Urinary bladder (tissue), 4 donors: ENCODE measurements around the gene LENG9. TPM values are rescaled to one million over a fixed set of nuclear protein-coding genes. Genes with fewer than 3 reads are reported as not detected.

Experiments used
- DNase-seq: peaks from one replicate; pipeline ENCODE4 v3.0.0-alpha.2; 2015; ENCODE audit errors: extremely low spot score
- H3K27ac ChIP-seq: one replicate; pipeline ENCODE4 v1.5.1; 2013; ENCODE audit warnings: low read depth, mild to moderate bottlenecking, moderate library complexity
- H3K36me3 ChIP-seq: one replicate; pipeline ENCODE4 v1.6.1; 2013; ENCODE audit warnings: mild to moderate bottlenecking, moderate library complexity; ENCODE audit not compliant: insufficient read depth
- H3K4me1 ChIP-seq: one replicate; pipeline ENCODE4 v1.6.1; 2013; ENCODE audit warnings: mild to moderate bottlenecking, moderate library complexity; ENCODE audit not compliant: insufficient read depth
- H3K4me3 ChIP-seq: one replicate; pipeline ENCODE4 v1.5.1; 2013; ENCODE audit warnings: low read depth, low read length
- WGBS: extraction: QIAGEN DNeasy Blood & Tissue Kit; methylation state at CpG from one replicate; pipeline ENCODE4 v1.1.7; 2013; 5-methylcytosine and 5-hydroxymethylcytosine counted together
- polyA plus RNA-seq: library from polyadenylated mRNA; stranded (reverse); fragments of 200-250 nt; gene quantifications from one replicate; pipeline ENCODE4 v1.2.3, GENCODE V29; 2013
- total RNA-seq: library from RNA; depleted of rRNA; stranded (reverse); fragments of >200 nt; gene quantifications from one replicate; pipeline ENCODE4 v1.2.3, GENCODE V29; 2014
- donor health status: healthy with polysubstance abuse.
- donor health status: healthy.

Gene LENG9
- total and polyA plus RNA-seq, 2 donors = 3.3 to 6.2 TPM

DNA sequence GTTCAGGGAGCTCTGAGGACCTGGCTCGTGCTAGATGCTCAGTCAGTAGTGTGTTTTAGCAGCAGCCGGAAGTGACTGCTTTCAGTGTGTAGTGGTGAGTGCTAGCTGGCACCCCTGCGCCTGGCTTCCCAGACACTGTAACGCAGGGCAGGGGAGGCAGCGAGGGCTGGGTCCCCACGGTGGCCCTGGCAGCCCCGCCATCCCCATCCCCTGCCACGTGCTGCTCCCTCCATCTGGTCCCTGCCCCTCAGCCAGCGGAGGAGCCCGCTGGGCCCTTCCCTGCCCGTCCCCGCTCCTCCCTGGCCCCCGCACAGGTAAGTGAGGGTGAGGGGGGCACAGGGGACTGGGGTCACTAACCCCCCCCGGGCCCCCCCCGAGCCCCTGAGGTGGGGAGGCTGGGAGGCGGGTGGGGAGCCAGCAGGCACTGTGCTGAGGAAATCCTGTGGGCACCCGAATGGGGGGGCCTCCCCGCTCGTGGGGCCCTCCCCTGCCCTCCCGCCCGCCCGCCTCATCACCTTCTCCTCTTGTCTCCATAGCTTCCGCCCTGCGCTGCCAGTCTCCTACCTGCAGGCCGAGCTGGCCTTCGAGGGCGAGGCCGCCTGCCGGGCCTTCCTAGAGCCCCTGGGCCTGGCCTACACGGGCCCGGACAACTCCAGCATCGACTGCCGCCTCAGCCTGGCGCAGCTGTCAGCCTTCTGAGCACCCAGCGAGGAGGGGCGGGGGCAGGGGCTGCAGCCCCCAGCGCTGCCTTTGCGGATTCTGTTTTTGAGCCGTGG is 3.2 kb downstream of the LENG9 start:
- H3K36me3 ChIP-seq = peaks cover 5% of the 10 kb centered on the region
- H3K4me1 ChIP-seq = no peaks in the 10 kb centered on the region
- 77% methylated on average over 39 of the region's 39 CpGs for WGBS
- no peak overlapping the region for H3K27ac ChIP-seq
- H3K4me3 ChIP-seq = no peak overlapping the region
- DNase-seq = no peak

GRCh38 chr19:54459282-54460229 is 4.0 kb downstream of the LENG9 start:
- no peaks in the 10 kb centered on the region for H3K4me1 ChIP-seq
- no peak for DNase-seq
- no peak overlapping the region for H3K4me3 ChIP-seq
- 75% methylated on average over 16 of the region's 16 CpGs for WGBS
- peaks cover 8% of the 10 kb centered on the region for H3K36me3 ChIP-seq
- no peak overlapping the region for H3K27ac ChIP-seq

DNA sequence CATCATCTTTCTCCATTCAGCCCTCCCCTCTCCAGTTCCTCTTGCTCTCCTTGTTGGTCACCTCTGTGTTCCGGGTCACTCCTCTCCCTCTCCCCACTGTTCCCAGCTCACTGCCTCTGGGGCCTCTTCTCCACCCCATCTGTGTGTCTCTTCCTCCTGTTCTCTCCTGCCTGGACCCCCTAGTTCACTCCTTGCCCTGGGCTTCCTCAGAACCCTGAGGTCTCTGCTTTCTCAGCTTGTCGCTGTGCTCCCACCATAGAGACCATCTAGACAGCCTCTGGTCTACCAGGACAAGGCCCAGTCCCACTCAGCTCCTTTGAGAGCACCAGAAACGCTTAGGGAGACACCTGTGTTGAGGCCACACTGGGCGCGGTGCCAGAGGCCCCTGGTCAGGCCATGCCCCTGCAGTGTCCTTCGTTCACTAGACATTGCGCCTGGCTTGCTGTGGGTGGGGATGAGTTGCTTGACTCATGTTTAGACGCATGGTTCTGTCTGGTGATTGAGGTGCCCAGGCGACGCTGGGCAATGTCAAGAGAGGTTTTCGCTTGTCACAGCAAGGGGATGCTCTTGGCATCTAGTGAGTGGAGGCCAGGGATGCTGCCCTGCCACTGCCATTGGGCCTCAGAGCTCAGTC is 4.8 kb downstream of the LENG9 start:
- H3K27ac ChIP-seq = no peak overlapping the region
- 83% methylated on average over 11 of the region's 11 CpGs for WGBS
- H3K36me3 ChIP-seq = peaks cover 8% of the 10 kb centered on the region
- DNase-seq = no peak
- H3K4me3 ChIP-seq = no peak overlapping the region
- H3K4me1 ChIP-seq = no peaks in the 10 kb centered on the region

DNA sequence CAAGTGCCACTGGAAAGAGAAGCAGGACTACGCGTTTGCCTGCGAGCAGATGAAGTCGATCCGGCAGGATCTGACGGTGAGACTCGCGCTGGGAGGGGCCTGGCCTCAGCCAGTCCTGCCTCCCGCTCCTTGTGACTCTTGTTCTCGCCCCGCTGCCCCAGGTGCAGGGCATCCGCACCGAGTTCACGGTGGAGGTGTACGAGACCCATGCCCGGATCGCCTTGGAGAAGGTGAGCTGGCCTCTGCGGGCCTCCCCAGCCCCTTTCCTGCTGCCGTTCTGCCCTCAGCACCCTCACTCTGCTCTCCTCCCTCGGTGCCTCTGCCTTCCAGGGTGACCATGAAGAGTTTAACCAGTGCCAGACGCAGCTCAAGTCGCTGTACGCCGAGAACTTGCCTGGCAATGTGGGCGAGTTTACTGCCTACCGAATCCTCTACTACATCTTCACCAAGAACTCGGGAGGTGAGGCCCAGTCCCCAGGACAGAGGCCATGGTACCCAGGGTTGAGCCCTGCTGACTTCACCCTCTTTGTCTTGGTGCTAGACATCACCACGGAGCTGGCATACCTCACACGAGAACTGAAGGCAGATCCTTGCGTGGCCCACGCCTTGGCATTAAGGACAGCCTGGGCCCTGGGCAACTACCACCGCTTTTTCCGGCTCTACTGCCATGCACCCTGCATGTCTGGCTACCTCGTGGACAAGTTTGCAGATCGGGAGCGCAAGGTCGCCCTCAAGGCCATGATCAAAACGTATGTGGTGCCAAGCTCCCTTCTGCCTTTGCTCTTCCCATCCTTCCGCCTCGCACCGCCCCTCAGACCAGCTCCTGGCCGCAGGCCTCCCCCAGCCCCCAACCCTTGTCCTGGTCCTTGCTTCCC is 5.6 kb downstream of the LENG9 start:
- WGBS = 93% methylated on average over 42 of the region's 42 CpGs
- Histone ChIP-seq H3K4me3 (no peak overlapping the region), H3K27ac (no peak overlapping the region), H3K4me1 (no peaks in the 10 kb centered on the region), H3K36me3 (peaks cover 8% of the 10 kb centered on the region)
- no peak for DNase-seq

- WGBS = 92% methylated on average over 51 of the region's 51 CpGs
- Histone ChIP-seq H3K4me1 (no peaks in the 10 kb centered on the region), H3K36me3 (peaks cover 8% of the 10 kb centered on the region), H3K4me3 (no peak overlapping the region), H3K27ac (no peak overlapping the region)
- no peak for DNase-seq
Measured at GRCh38 chr19:54456423-54457373, 6.9 kb downstream of the LENG9 start.

DNA sequence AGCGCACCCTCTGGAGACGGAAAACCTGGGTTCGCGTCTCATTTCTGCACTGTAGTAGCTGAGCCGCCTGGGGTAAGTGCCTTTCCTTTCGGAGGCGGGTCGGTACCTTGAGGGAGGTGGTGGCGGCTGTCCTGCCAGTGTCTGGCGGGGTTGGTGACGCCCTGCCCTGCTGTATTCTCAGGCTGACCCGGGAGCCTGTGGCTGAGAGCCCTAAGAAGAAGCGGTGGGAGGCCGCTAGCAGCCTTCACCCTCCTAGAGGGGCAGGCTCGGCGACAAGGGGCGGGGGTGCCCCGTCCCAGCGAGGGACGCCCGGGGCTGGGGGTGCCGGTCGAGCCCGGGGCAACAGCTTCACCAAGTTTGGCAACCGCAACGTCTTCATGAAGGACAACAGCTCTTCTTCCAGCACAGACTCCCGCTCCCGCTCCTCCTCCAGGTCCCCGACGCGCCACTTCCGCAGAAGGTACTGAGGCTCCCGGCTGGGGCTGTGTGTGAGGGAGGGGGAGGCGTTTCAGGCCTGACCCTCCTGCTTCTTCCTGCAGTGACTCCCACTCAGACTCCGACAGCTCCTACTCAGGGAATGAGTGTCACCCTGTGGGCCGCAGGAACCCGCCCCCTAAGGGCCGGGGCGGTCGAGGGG is 7.7 kb downstream of the LENG9 start:
- Histone ChIP-seq H3K4me3 (no peak overlapping the region), H3K36me3 (peaks cover 8% of the 10 kb centered on the region), H3K27ac (no peak overlapping the region), H3K4me1 (no peaks in the 10 kb centered on the region)
- no peak for DNase-seq
- WGBS = 93% methylated on average over 40 of the region's 40 CpGs

- 91% methylated on average over 33 of the region's 33 CpGs for WGBS
- Histone ChIP-seq H3K4me3 (no peak overlapping the region), H3K4me1 (no peaks in the 10 kb centered on the region), H3K27ac (no peak overlapping the region), H3K36me3 (peaks cover 8% of the 10 kb centered on the region)
- no peak for DNase-seq
Measured at GRCh38 chr19:54454781-54455675, 8.6 kb downstream of the LENG9 start.

GRCh38 chr19:54453921-54454780 is 9.4 kb downstream of the LENG9 start:
- DNase-seq = no peak
- Histone ChIP-seq H3K27ac (no peak overlapping the region), H3K4me1 (no peaks in the 10 kb centered on the region), H3K4me3 (no peak overlapping the region), H3K36me3 (peaks cover 8% of the 10 kb centered on the region)
- WGBS = 91% methylated on average over 31 of the region's 31 CpGs

GRCh38 chr19:54452626-54453025 is 11.0 kb downstream of the LENG9 start:
- no peak for DNase-seq
- H3K27ac ChIP-seq = no peak overlapping the region
- peaks cover 8% of the 10 kb centered on the region for H3K36me3 ChIP-seq
- 94% methylated on average over 11 of the region's 11 CpGs for WGBS
- H3K4me3 ChIP-seq = no peak overlapping the region
- no peaks in the 10 kb centered on the region for H3K4me1 ChIP-seq

GRCh38 chr19:54451997-54452396 is 11.6 kb downstream of the LENG9 start:
- 89% methylated on average over 11 of the region's 11 CpGs for WGBS
- no peaks in the 10 kb centered on the region for H3K4me1 ChIP-seq
- no peak overlapping the region for H3K4me3 ChIP-seq
- H3K27ac ChIP-seq = no peak overlapping the region
- H3K36me3 ChIP-seq = peaks cover 8% of the 10 kb centered on the region
- DNase-seq = no peak
